Liver (tissue), 9 donors: Measurements from ENCODE around the gene P2RY8. TPM values are rescaled to one million over a fixed set of nuclear protein-coding genes. Genes with fewer than 3 reads are reported as not detected.

Experiments used
- DNase-seq: peaks from one replicate; pipeline ENCODE4 v3.0.0-alpha.2; 2017; ENCODE audit warnings: low spot score
- H3K27ac ChIP-seq, 2 donors: one replicate each; pipeline ENCODE4 v1.7.0; 2013; ENCODE audit warnings: inconsistent platforms in 2 of 2, low read length in 2 of 2, control low read depth in 1 of 2, low read depth in 1 of 2, mild to moderate bottlenecking in 1 of 2
- H3K27me3 ChIP-seq, 4 donors: one replicate each; pipeline versions ENCODE4 v1.6.1 to v1.7.0; 2013; ENCODE audit warnings: low read length in 3 of 4, inconsistent platforms in 1 of 4, mild to moderate bottlenecking in 1 of 4, moderate library complexity in 1 of 4; ENCODE audit not compliant: control insufficient read depth in 4 of 4, insufficient read depth in 4 of 4
- H3K36me3 ChIP-seq, 4 donors: one replicate each; pipeline versions ENCODE4 v1.6.1 to v1.7.0; 2013; ENCODE audit warnings: low read length in 3 of 4, mild to moderate bottlenecking in 3 of 4, low read depth in 1 of 4, moderate library complexity in 1 of 4; ENCODE audit not compliant: control insufficient read depth in 4 of 4, insufficient read depth in 3 of 4
- H3K4me1 ChIP-seq, 4 donors: one replicate each; pipeline versions ENCODE4 v1.6.1 to v1.7.0; 2013; ENCODE audit warnings: low read length in 3 of 4, mild to moderate bottlenecking in 3 of 4, moderate library complexity in 1 of 4; ENCODE audit not compliant: control insufficient read depth in 4 of 4, insufficient read depth in 4 of 4
- H3K4me3 ChIP-seq, 3 donors: one replicate each; pipeline versions ENCODE4 v1.6.1 to v1.7.0; 2013; ENCODE audit warnings: low read length in 3 of 3, control low read depth in 1 of 3, low read depth in 1 of 3, mild to moderate bottlenecking in 1 of 3
- H3K9ac ChIP-seq, 2 donors: one replicate each; pipeline ENCODE4 v1.7.0; 2013; ENCODE audit warnings: low read length in 2 of 2, mild to moderate bottlenecking in 2 of 2, moderate library complexity in 2 of 2, control low read depth in 1 of 2, low read depth in 1 of 2
- H3K9me3 ChIP-seq, 4 donors: one replicate each; pipeline versions ENCODE4 v1.6.1 to v1.7.0; 2013; ENCODE audit warnings: low read length in 3 of 4; ENCODE audit not compliant: control insufficient read depth in 4 of 4
- ATF3 ChIP-seq: IDR thresholded peaks from 2 replicates; pipeline ENCODE4 v1.6.1; 2016; ENCODE audit warnings: antibody characterized with exemption
- EGR1 ChIP-seq, 2 donors: IDR thresholded peaks; 2 replicates each; pipeline ENCODE4 v1.6.1; 2016 to 2018; ENCODE audit warnings: antibody characterized with exemption in 2 of 2, low read depth in 2 of 2
- FOXA1 ChIP-seq: IDR thresholded peaks from 2 replicates; pipeline ENCODE4 v1.6.1; 2016; ENCODE audit warnings: antibody characterized with exemption
- FOXA2 ChIP-seq: IDR thresholded peaks from 2 replicates; pipeline ENCODE4 v1.6.1; 2016; ENCODE audit warnings: antibody characterized with exemption
- GABPA ChIP-seq, 2 donors: IDR thresholded peaks in 1 of 2; conservative IDR thresholded peaks in 1 of 2; 2 replicates each; pipeline ENCODE4 v1.6.1; 2016; ENCODE audit warnings: antibody characterized with exemption in 2 of 2, mild to moderate bottlenecking in 1 of 2, moderate library complexity in 1 of 2
- HNF4G ChIP-seq: IDR thresholded peaks from 2 replicates; pipeline ENCODE4 v1.6.1; 2016; ENCODE audit warnings: antibody characterized with exemption
- JUND ChIP-seq, 2 donors: IDR thresholded peaks; 2 replicates each; pipeline ENCODE4 v1.6.1; 2016; ENCODE audit warnings: antibody characterized with exemption in 2 of 2
- MAX ChIP-seq: IDR thresholded peaks from 2 replicates; pipeline ENCODE4 v1.6.1; 2016; ENCODE audit warnings: antibody characterized with exemption
- RAD21 ChIP-seq, 2 donors: IDR thresholded peaks; 2 replicates each; pipeline ENCODE4 v1.6.1; 2016; ENCODE audit warnings: antibody characterized with exemption in 2 of 2, mild to moderate bottlenecking in 2 of 2
- SP1 ChIP-seq: IDR thresholded peaks from 2 replicates; pipeline ENCODE4 v1.6.1; 2018; ENCODE audit warnings: antibody characterized with exemption, mild to moderate bottlenecking
- TAF1 ChIP-seq: conservative IDR thresholded peaks from 2 replicates; pipeline ENCODE4 v1.6.1; 2016; ENCODE audit warnings: antibody characterized with exemption, mild to moderate bottlenecking
- WGBS: extraction: QIAGEN DNeasy Blood & Tissue Kit; methylation state at CpG from one replicate; pipeline ENCODE4 v1.1.7; 2013; 5-methylcytosine and 5-hydroxymethylcytosine counted together
- polyA plus RNA-seq, 2 donors: library from polyadenylated mRNA; stranded (reverse) in 1 of 2; unstranded in 1 of 2; fragments of 200-250 nt in 1 of 2; fragments of >200 nt in 1 of 2; fragmentation: Nextera tagmentation in 1 of 2; extraction: Ambion mirVana in 1 of 2; gene quantifications; one replicate each; pipeline versions ENCODE4 v1.2.1 to v1.2.3, GENCODE V29; 2013 to 2015
- total RNA-seq, 2 donors: library from RNA; depleted of rRNA; stranded (reverse); fragments of >200 nt; gene quantifications; one replicate each; pipeline ENCODE4 v1.2.3, GENCODE V29; 2014
- TF ChIP-seq, protein P1 (sequence below): IDR thresholded peaks from 2 replicates; pipeline ENCODE4 v1.6.1; 2016; ENCODE audit warnings: antibody characterized with exemption
- TF ChIP-seq, protein P2 (sequence below): IDR thresholded peaks from 2 replicates; pipeline ENCODE4 v1.6.1; 2016; ENCODE audit warnings: antibody characterized with exemption, mild to moderate bottlenecking
- TF ChIP-seq, protein P3 (sequence below): fragments of 150-350 bp; IDR thresholded peaks from 2 replicates; pipeline ENCODE4 v1.5.1; 2017; ENCODE audit warnings: improper control_type of control experiment, low read depth, low read length; ENCODE audit not compliant: missing input control
- donor health status: healthy.
- donor health status: healthy.
- donor health status: healthy.
- donor health status: healthy.
- donor health status: healthy.

Gene P2RY8
- total and polyA plus RNA-seq, 4 donors, result 0.24 to 4.4 (median 0.59) TPM

DNA sequence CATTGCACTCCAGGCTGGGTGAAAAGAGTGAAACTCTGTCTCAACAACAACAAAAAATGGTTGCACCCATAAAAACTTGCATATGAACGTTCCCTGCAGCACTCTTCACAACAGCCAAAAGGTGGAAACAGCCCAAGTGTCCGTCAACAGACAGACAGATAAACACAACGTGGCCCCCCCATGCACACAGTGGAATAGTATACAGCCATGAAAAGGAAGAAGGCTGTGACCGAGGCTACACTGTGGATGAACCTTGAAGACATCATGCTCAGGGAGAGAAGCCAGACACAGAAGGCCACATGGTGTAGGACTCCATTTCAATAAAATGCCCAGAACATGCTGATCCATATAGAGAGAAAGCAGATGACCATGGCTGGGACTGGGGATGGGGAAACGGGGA lies 50.8 kb downstream of the P2RY8 start:
- Histone ChIP-seq H3K27ac (peak overlapping the region; percentile 13 to 37), H3K9ac (no peak overlapping the region), H3K27me3 (no peaks in the 10 kb centered on the region), H3K9me3 (no peaks in the 10 kb centered on the region), H3K36me3 (no peaks in the 10 kb centered on the region), H3K4me1 (peaks cover 0 to 11% (median 5%) of the 10 kb centered on the region in 4 donors), H3K4me3 (no peak overlapping the region)
- DNase-seq, result no peak
- TF ChIP-seq JUND (IDR thresholded peaks at IDR 0.05) (no peak), TAF1 (no peak), FOXA2 (no peak), RAD21 (IDR thresholded peaks at IDR 0.05) (no peak), HNF4G (no peak), EGR1 (IDR thresholded peaks at IDR 0.05; ENCODE audit: low read depth in 2 of 2) (no peak)
- TF ChIP-seq, protein P1, sequence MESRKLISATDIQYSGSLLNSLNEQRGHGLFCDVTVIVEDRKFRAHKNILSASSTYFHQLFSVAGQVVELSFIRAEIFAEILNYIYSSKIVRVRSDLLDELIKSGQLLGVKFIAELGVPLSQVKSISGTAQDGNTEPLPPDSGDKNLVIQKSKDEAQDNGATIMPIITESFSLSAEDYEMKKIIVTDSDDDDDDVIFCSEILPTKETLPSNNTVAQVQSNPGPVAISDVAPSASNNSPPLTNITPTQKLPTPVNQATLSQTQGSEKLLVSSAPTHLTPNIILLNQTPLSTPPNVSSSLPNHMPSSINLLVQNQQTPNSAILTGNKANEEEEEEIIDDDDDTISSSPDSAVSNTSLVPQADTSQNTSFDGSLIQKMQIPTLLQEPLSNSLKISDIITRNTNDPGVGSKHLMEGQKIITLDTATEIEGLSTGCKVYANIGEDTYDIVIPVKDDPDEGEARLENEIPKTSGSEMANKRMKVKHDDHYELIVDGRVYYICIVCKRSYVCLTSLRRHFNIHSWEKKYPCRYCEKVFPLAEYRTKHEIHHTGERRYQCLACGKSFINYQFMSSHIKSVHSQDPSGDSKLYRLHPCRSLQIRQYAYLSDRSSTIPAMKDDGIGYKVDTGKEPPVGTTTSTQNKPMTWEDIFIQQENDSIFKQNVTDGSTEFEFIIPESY, result no peak
- TF ChIP-seq, protein P2, sequence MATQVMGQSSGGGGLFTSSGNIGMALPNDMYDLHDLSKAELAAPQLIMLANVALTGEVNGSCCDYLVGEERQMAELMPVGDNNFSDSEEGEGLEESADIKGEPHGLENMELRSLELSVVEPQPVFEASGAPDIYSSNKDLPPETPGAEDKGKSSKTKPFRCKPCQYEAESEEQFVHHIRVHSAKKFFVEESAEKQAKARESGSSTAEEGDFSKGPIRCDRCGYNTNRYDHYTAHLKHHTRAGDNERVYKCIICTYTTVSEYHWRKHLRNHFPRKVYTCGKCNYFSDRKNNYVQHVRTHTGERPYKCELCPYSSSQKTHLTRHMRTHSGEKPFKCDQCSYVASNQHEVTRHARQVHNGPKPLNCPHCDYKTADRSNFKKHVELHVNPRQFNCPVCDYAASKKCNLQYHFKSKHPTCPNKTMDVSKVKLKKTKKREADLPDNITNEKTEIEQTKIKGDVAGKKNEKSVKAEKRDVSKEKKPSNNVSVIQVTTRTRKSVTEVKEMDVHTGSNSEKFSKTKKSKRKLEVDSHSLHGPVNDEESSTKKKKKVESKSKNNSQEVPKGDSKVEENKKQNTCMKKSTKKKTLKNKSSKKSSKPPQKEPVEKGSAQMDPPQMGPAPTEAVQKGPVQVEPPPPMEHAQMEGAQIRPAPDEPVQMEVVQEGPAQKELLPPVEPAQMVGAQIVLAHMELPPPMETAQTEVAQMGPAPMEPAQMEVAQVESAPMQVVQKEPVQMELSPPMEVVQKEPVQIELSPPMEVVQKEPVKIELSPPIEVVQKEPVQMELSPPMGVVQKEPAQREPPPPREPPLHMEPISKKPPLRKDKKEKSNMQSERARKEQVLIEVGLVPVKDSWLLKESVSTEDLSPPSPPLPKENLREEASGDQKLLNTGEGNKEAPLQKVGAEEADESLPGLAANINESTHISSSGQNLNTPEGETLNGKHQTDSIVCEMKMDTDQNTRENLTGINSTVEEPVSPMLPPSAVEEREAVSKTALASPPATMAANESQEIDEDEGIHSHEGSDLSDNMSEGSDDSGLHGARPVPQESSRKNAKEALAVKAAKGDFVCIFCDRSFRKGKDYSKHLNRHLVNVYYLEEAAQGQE, result no peak
- 80% methylated on average over 5 of the region's 5 CpGs for WGBS

- peaks cover 0 to 11% (median 5%) of the 10 kb centered on the region in 4 donors for H3K4me1 ChIP-seq
- DNase-seq, result no peak
- 92% methylated on average over 9 of the region's 9 CpGs for WGBS
- no peaks in the 10 kb centered on the region for H3K36me3 ChIP-seq
- no peak overlapping the region for H3K27ac ChIP-seq
- H3K27me3 ChIP-seq, result no peaks in the 10 kb centered on the region
- H3K9ac ChIP-seq, result no peak overlapping the region
- TF ChIP-seq RAD21 (IDR thresholded peaks at IDR 0.05) (no peak), SP1 (no peak), HNF4G (no peak), GABPA (IDR thresholded peaks at IDR 0.05 in 1 of 2, conservative IDR thresholded peaks at IDR 0.05 in 1 of 2) (no peak), ATF3 (no peak)
- H3K9me3 ChIP-seq, result no peaks in the 10 kb centered on the region
- no peak overlapping the region for H3K4me3 ChIP-seq
Measured at GRCh38 chrX:1485033-1485432, 52.0 kb downstream of the P2RY8 start.

DNA sequence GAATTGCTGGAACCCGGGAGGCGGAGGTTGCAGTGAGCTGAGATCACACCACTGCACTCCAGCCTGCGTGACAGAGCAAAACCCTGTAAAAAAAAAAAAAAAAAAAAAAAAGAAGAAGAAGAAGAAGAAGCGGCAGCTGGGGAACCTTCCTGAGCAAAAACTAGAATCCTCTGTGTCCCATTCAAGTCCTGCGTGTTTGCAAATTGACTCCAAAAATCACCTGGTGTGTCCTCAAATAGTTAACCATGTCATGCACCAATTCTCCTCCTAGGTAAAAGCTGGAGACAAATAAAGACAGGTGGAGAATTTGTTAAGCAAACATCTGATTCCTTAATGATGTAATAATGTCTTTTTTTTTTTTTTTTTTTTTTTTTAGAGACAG lies 52.4 kb downstream of the P2RY8 start:
- Histone ChIP-seq H3K4me3 (no peak overlapping the region), H3K27ac (no peak overlapping the region), H3K4me1 (peaks cover 0 to 11% (median 5%) of the 10 kb centered on the region in 4 donors), H3K27me3 (no peaks in the 10 kb centered on the region), H3K9ac (no peak overlapping the region), H3K9me3 (no peaks in the 10 kb centered on the region), H3K36me3 (no peaks in the 10 kb centered on the region)
- no peak for DNase-seq
- WGBS, result 91% methylated on average over 5 of the region's 5 CpGs
- TF ChIP-seq EGR1 (IDR thresholded peaks at IDR 0.05; ENCODE audit: low read depth in 2 of 2) (no peak), GABPA (IDR thresholded peaks at IDR 0.05 in 1 of 2, conservative IDR thresholded peaks at IDR 0.05 in 1 of 2) (no peak), FOXA1 (no peak), FOXA2 (no peak), ATF3 (no peak), MAX (no peak), RAD21 (IDR thresholded peaks at IDR 0.05) (no peak)
- TF ChIP-seq, protein P1, result no peak
- TF ChIP-seq, protein P3, sequence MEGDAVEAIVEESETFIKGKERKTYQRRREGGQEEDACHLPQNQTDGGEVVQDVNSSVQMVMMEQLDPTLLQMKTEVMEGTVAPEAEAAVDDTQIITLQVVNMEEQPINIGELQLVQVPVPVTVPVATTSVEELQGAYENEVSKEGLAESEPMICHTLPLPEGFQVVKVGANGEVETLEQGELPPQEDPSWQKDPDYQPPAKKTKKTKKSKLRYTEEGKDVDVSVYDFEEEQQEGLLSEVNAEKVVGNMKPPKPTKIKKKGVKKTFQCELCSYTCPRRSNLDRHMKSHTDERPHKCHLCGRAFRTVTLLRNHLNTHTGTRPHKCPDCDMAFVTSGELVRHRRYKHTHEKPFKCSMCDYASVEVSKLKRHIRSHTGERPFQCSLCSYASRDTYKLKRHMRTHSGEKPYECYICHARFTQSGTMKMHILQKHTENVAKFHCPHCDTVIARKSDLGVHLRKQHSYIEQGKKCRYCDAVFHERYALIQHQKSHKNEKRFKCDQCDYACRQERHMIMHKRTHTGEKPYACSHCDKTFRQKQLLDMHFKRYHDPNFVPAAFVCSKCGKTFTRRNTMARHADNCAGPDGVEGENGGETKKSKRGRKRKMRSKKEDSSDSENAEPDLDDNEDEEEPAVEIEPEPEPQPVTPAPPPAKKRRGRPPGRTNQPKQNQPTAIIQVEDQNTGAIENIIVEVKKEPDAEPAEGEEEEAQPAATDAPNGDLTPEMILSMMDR, result no peak
